HEK293 (cell line): ENCODE data around the gene DOCK4.

Experiments used
- CTCF ChIA-PET: fragments of 350-600 bp; formaldehyde crosslinking; extraction: SDS; loops from one replicate; lab custom pipeline; 2021; ENCODE audit warnings: antibody characterized with exemption; lab: Yijun Ruan, JAX
- POLR2A ChIA-PET: fragments of 300-600 bp; formaldehyde crosslinking; extraction: SDS; loops from one replicate; lab custom pipeline; 2020; ENCODE audit warnings: antibody characterized with exemption, inconsistent platforms; lab: Yijun Ruan, JAX
- H3K27ac ChIP-seq: fragments of 200-500 bp; sonication (Bioruptor generic); 2 replicates; pipeline ENCODE4 v1.5.1; 2014; ENCODE audit warnings: low read depth, low read length, control low read depth, inconsistent platforms; ENCODE audit errors: extremely low read depth
- H3K36me3 ChIP-seq, 2 experiments: fragments of 200-500 bp in 1 of 2; sonication (Bioruptor generic) in 1 of 2; 1 replicate in 1 of 2; 2 replicates in 1 of 2; pipeline ENCODE4 v1.5.1; 2014 to 2017; ENCODE audit warnings: inconsistent platforms in 2 of 2, low read length in 2 of 2; ENCODE audit not compliant: control insufficient read depth in 2 of 2, insufficient read depth in 1 of 2
- H3K4me1 ChIP-seq: fragments of 200-500 bp; sonication (Bioruptor generic); 2 replicates; pipeline ENCODE4 v1.5.1; 2014; ENCODE audit warnings: mild to moderate bottlenecking, low read length, inconsistent platforms; ENCODE audit not compliant: control insufficient read depth, insufficient read depth
- H3K4me3 ChIP-seq: 2 replicates; pipeline ENCODE4 v1.5.1; 2011; ENCODE audit warnings: low read depth, mild to moderate bottlenecking, control low read depth, low read length, moderate library complexity
- H3K9me3 ChIP-seq: fragments of 200-500 bp; sonication (Bioruptor generic); 2 replicates; pipeline ENCODE4 v1.5.1; 2014; ENCODE audit warnings: low read depth, low read length, inconsistent platforms; ENCODE audit not compliant: control insufficient read depth, insufficient read depth
- GLIS1 ChIP-seq: fragments of 450-650 bp; formaldehyde crosslinking; IDR thresholded peaks from 2 replicates; pipeline ENCODE4 v1.5.1; 2016; ENCODE audit warnings: missing biosample characterization, missing genetic modification characterization
- GLIS2 ChIP-seq: fragments of 450-650 bp; formaldehyde crosslinking; IDR thresholded peaks from 2 replicates; pipeline ENCODE4 v1.5.1; 2016; ENCODE audit warnings: missing biosample characterization, missing genetic modification characterization
- IKZF3 ChIP-seq: fragments of 450-650 bp; IDR thresholded peaks from 2 replicates; pipeline ENCODE4 v1.5.0; 2018; ENCODE audit warnings: missing biosample characterization, mild to moderate bottlenecking, missing genetic modification characterization, moderate library complexity
- INSM2 ChIP-seq: fragments of 450-650 bp; formaldehyde crosslinking; IDR thresholded peaks from 2 replicates; pipeline ENCODE4 v1.5.1; 2016; ENCODE audit warnings: missing biosample characterization, missing genetic modification characterization
- KLF16 ChIP-seq: fragments of 450-650 bp; formaldehyde crosslinking; IDR thresholded peaks from 2 replicates; pipeline ENCODE4 v1.5.1; 2017; ENCODE audit warnings: missing biosample characterization, missing genetic modification characterization
- YY1 ChIP-seq: fragments of 450-650 bp; formaldehyde crosslinking; IDR thresholded peaks from 2 replicates; pipeline ENCODE4 v1.5.1; 2018; ENCODE audit warnings: missing biosample characterization, missing genetic modification characterization
- ZBTB10 ChIP-seq: fragments of 450-650 bp; formaldehyde crosslinking; IDR thresholded peaks from 2 replicates; pipeline ENCODE4 v1.5.1; 2016; ENCODE audit warnings: missing biosample characterization, missing genetic modification characterization
- ZBTB20 ChIP-seq: fragments of 450-650 bp; formaldehyde crosslinking; IDR thresholded peaks from 2 replicates; pipeline ENCODE4 v1.5.1; 2016; ENCODE audit warnings: missing biosample characterization, missing genetic modification characterization
- ZBTB44 ChIP-seq: fragments of 450-650 bp; IDR thresholded peaks from 2 replicates; pipeline ENCODE4 v1.5.1; 2018; ENCODE audit warnings: missing biosample characterization, mild to moderate bottlenecking, missing genetic modification characterization
- ZBTB8A ChIP-seq: fragments of 450-650 bp; formaldehyde crosslinking; IDR thresholded peaks from 2 replicates; pipeline ENCODE4 v1.5.1; 2016; ENCODE audit warnings: missing biosample characterization, missing genetic modification characterization
- ZEB2 ChIP-seq: fragments of 450-650 bp; formaldehyde crosslinking; IDR thresholded peaks from 2 replicates; pipeline ENCODE4 v1.5.1; 2016; ENCODE audit warnings: missing biosample characterization, missing genetic modification characterization
- ZFP3 ChIP-seq: fragments of 450-650 bp; formaldehyde crosslinking; IDR thresholded peaks from 2 replicates; pipeline ENCODE4 v1.5.1; 2016; ENCODE audit warnings: low read depth, missing biosample characterization, missing genetic modification characterization
- ZNF10 ChIP-seq: fragments of 450-650 bp; formaldehyde crosslinking; IDR thresholded peaks from 2 replicates; pipeline ENCODE4 v1.5.1; 2017; ENCODE audit warnings: missing biosample characterization, missing genetic modification characterization
- ZNF146 ChIP-seq: fragments of 450-650 bp; formaldehyde crosslinking; IDR thresholded peaks from 2 replicates; pipeline ENCODE4 v1.5.1; 2016; ENCODE audit warnings: missing biosample characterization, missing genetic modification characterization
- ZNF16 ChIP-seq: fragments of 450-650 bp; formaldehyde crosslinking; IDR thresholded peaks from 2 replicates; pipeline ENCODE4 v1.5.1; 2016; ENCODE audit warnings: low read depth, missing biosample characterization, missing genetic modification characterization
- ZNF211 ChIP-seq: fragments of 450-650 bp; formaldehyde crosslinking; IDR thresholded peaks from 2 replicates; pipeline ENCODE4 v1.5.1; 2016; ENCODE audit warnings: low read depth, missing biosample characterization, missing genetic modification characterization
- ZNF280C ChIP-seq: fragments of 450-650 bp; formaldehyde crosslinking; IDR thresholded peaks from 2 replicates; pipeline ENCODE4 v1.5.1; 2016; ENCODE audit warnings: missing biosample characterization, missing genetic modification characterization
- ZNF302 ChIP-seq: fragments of 450-650 bp; formaldehyde crosslinking; IDR thresholded peaks from 2 replicates; pipeline ENCODE4 v1.5.1; 2016; ENCODE audit warnings: missing biosample characterization, missing genetic modification characterization, low read depth
- ZNF449 ChIP-seq: fragments of 450-650 bp; formaldehyde crosslinking; IDR thresholded peaks from 2 replicates; pipeline ENCODE4 v1.5.1; 2017; ENCODE audit warnings: missing biosample characterization, mild to moderate bottlenecking, missing genetic modification characterization, moderate library complexity
- ZNF488 ChIP-seq: fragments of 450-650 bp; formaldehyde crosslinking; IDR thresholded peaks from 2 replicates; pipeline ENCODE4 v1.5.1; 2016; ENCODE audit warnings: missing biosample characterization, missing genetic modification characterization
- ZNF501 ChIP-seq: fragments of 450-650 bp; formaldehyde crosslinking; IDR thresholded peaks from 2 replicates; pipeline ENCODE4 v1.5.1; 2016; ENCODE audit warnings: missing biosample characterization, missing genetic modification characterization
- ZNF571 ChIP-seq: fragments of 450-650 bp; formaldehyde crosslinking; IDR thresholded peaks from 2 replicates; pipeline ENCODE4 v1.5.0; 2017; ENCODE audit warnings: missing biosample characterization, missing genetic modification characterization
- ZNF621 ChIP-seq: fragments of 450-650 bp; formaldehyde crosslinking; IDR thresholded peaks from 2 replicates; pipeline ENCODE4 v1.5.1; 2017; ENCODE audit warnings: missing biosample characterization, missing genetic modification characterization
- ZNF664 ChIP-seq: fragments of 450-650 bp; formaldehyde crosslinking; IDR thresholded peaks from 2 replicates; pipeline ENCODE4 v1.5.1; 2016; ENCODE audit warnings: missing biosample characterization, missing genetic modification characterization
- ZNF670 ChIP-seq: fragments of 450-650 bp; formaldehyde crosslinking; IDR thresholded peaks from 2 replicates; pipeline ENCODE4 v1.5.1; 2016; ENCODE audit warnings: missing biosample characterization, missing genetic modification characterization, low read depth
- ZNF677 ChIP-seq: fragments of 450-650 bp; IDR thresholded peaks from 2 replicates; pipeline ENCODE4 v1.5.0; 2018; ENCODE audit warnings: missing biosample characterization, mild to moderate bottlenecking, missing genetic modification characterization, moderate library complexity
- ZSCAN30 ChIP-seq: fragments of 450-650 bp; IDR thresholded peaks from 2 replicates; pipeline ENCODE4 v1.5.1; 2018; ENCODE audit warnings: missing biosample characterization, mild to moderate bottlenecking, missing genetic modification characterization, moderate library complexity

DOCK4 gene

GRCh38 chr7:112110175-112110574, 96.0 kb downstream of the DOCK4 start:
- Histone ChIP-seq H3K9me3 (no peaks in the 10 kb centered on the region), H3K4me1 (peaks cover 10% of the 10 kb centered on the region), H3K4me3 (no peak overlapping the region), H3K27ac (no peak overlapping the region), H3K36me3 (no peaks in the 10 kb centered on the region)
- TF ChIP-seq ZNF621 (tag by site-specific recombination) (no peak), ZBTB44 (tag by site-specific recombination) (no peak), ZEB2 (no peak), ZNF16 (no peak), ZNF488 (tag by site-specific recombination) (no peak), ZBTB8A (tag by site-specific recombination) (no peak), ZNF670 (tag by site-specific recombination) (no peak)
- CTCF ChIA-PET: no interaction called here
- POLR2A ChIA-PET: no interaction called here

- no peak for TF ChIP-seq ZSCAN30 (tag by site-specific recombination)
- TF ChIP-seq INSM2 (tag by site-specific recombination): no peak
- TF ChIP-seq GLIS1 (tag by site-specific recombination): no peak
- TF ChIP-seq ZNF302 (tag by site-specific recombination): no peak
- no peak for TF ChIP-seq ZNF449 (tag by site-specific recombination)
- no peak for TF ChIP-seq ZNF571 (tag by site-specific recombination)
- TF ChIP-seq ZNF501 (tag by site-specific recombination): no peak
- TF ChIP-seq ZNF211 (tag by site-specific recombination): no peak
- TF ChIP-seq ZNF677 (tag by site-specific recombination): no peak
- no peak for TF ChIP-seq IKZF3 (tag by site-specific recombination)
- TF ChIP-seq ZNF664 (tag by site-specific recombination): no peak
- TF ChIP-seq KLF16 (tag by site-specific recombination): no peak
- no peak for TF ChIP-seq ZBTB20 (tag by site-specific recombination)
- no peak for TF ChIP-seq ZFP3
- TF ChIP-seq ZNF146 (tag by site-specific recombination): no peak
- no peak for TF ChIP-seq ZNF10 (tag by site-specific recombination)
- no peak for TF ChIP-seq GLIS2 (tag by site-specific recombination)
- no peak for TF ChIP-seq ZBTB10 (tag by site-specific recombination)
- TF ChIP-seq YY1: no peak
- TF ChIP-seq ZNF280C (tag by site-specific recombination): no peak
- TF ChIP-seq, all 188 proteins: peak for 0
- no peak overlapping the region for H3K27ac ChIP-seq
- H3K36me3 ChIP-seq: no peaks in the 10 kb centered on the region
- H3K9me3 ChIP-seq: no peaks in the 10 kb centered on the region
- POLR2A ChIA-PET: no interaction called here
- H3K4me1 ChIP-seq: peaks cover 13% of the 10 kb centered on the region
- CTCF ChIA-PET: no interaction called here
- H3K4me3 ChIP-seq: no peak overlapping the region
Measured at GRCh38 chr7:112108981-112109380, 97.2 kb downstream of the DOCK4 start.
